Activated T-cell treated with anti-CD3 and anti-CD28 coated beads for 24 hours (primary cell): ENCODE results near the gene TMPRSS11F.

Experiments used
- DNase-seq: peaks from one replicate; pipeline ENCODE4 v3.0.0-alpha.2; 2020; ENCODE audit warnings: low read depth

TMPRSS11F gene

GRCh38 chr4:68077301-68077700 is 52.4 kb downstream of the TMPRSS11F start:
- no peak for DNase-seq

GRCh38 chr4:68076194-68076593 is 53.5 kb downstream of the TMPRSS11F start:
- DNase-seq, result no peak

GRCh38 chr4:68074397-68074796 is 55.3 kb downstream of the TMPRSS11F start:
- DNase-seq, result no peak

- no peak for DNase-seq
Measured at GRCh38 chr4:68070302-68070701, 59.4 kb downstream of the TMPRSS11F start.

GRCh38 chr4:68062501-68062900 is 67.2 kb downstream of the TMPRSS11F start:
- DNase-seq, result no peak

GRCh38 chr4:68038272-68038671 is 91.4 kb downstream of the TMPRSS11F start:
- DNase-seq, result no peak

- DNase-seq, result no peak
Measured at GRCh38 chr4:68021185-68021584, 108.5 kb downstream of the TMPRSS11F start.

- DNase-seq, result no peak
Measured at GRCh38 chr4:68011684-68012083, 118.0 kb downstream of the TMPRSS11F start.
